A549 (cell line): ENCODE data around the gene CCL23. TPM values are rescaled to one million over a fixed set of nuclear protein-coding genes. Genes with fewer than 3 reads are reported as not detected.
A peak's percentile ranks its signal among the peaks of the same experiment; 100 is the strongest.

ENCODE experiments used
- ATAC-seq, 2 experiments: fragments of 200-7000 bp in 1 of 2; fragments of >200 bp in 1 of 2; cut with Nextera tagmentation in 1 of 2; cut with Tn5 transposase in 1 of 2; 3 replicates each; pipeline versions ENCODE4 v1.8.0 to v1.9.1; 2018 to 2020; ENCODE audit warnings: mild to moderate bottlenecking in 1 of 2, moderate library complexity in 1 of 2
- CTCF ChIA-PET: fragments of 300-600 bp; sonication (Branson Sonifier 250); formaldehyde crosslinking; extraction: SDS; loops from one replicate; lab custom pipeline; 2021; ENCODE audit warnings: antibody characterized with exemption, inconsistent platforms; lab: Yijun Ruan, JAX
- POLR2A ChIA-PET: fragments of 350-600 bp; formaldehyde crosslinking; extraction: SDS; loops from one replicate; lab custom pipeline; 2021; ENCODE audit warnings: antibody characterized with exemption, inconsistent platforms; lab: Yijun Ruan, JAX
- DNase-seq, 2 experiments: peaks; one replicate each; pipeline versions ENCODE4 v3.0.0 to v3.0.0-alpha.2; 2011 to 2016; ENCODE audit warnings: low read depth in 1 of 2, low spot score in 1 of 2
- FAIRE-seq: peaks from 2 replicates; lab custom pipeline; 2011; peaks lifted over from hg19 to GRCh38; lab: Jason Lieb, UNC
- H3K27ac ChIP-seq, 2 experiments: fragments of >200 bp; sonication (Bioruptor Twin); formaldehyde crosslinking; 3 replicates each; pipeline ENCODE4 v1.5.1; 2016 to 2017
- H3K4me1 ChIP-seq: fragments of >200 bp; sonication (Bioruptor Twin); formaldehyde crosslinking; 3 replicates; pipeline ENCODE4 v1.6.1; 2016
- H3K4me2 ChIP-seq: fragments of >200 bp; sonication (Bioruptor Twin); formaldehyde crosslinking; 3 replicates; pipeline ENCODE4 v1.6.1; 2016
- H3K4me3 ChIP-seq: fragments of >200 bp; sonication (Bioruptor Twin); formaldehyde crosslinking; 3 replicates; pipeline ENCODE4 v1.5.1; 2016
- H3K9me3 ChIP-seq: fragments of >200 bp; sonication (Bioruptor Twin); formaldehyde crosslinking; 3 replicates; pipeline ENCODE4 v1.6.1; 2016
- CBX2 ChIP-seq: fragments of 200-600 bp; sonication (generic); IDR thresholded peaks from 2 replicates; pipeline ENCODE4 v1.6.1; 2016; ENCODE audit warnings: low read depth, mild to moderate bottlenecking, borderline replicate concordance
- CEBPB ChIP-seq, 2 experiments: fragments of >200 bp in 1 of 2; sonication (Bioruptor Twin) in 1 of 2; formaldehyde crosslinking in 1 of 2; IDR thresholded peaks; 2 replicates each; pipeline ENCODE4 v1.6.1; 2012 to 2016
- CHD2 ChIP-seq: fragments of 150-350 bp; IDR thresholded peaks from 2 replicates; pipeline ENCODE4 v1.6.1; 2014; ENCODE audit warnings: low read length; ENCODE audit not compliant: partially characterized antibody
- CHD4 ChIP-seq: fragments of 200-600 bp; sonication (generic); IDR thresholded peaks from 2 replicates; pipeline ENCODE4 v1.6.1; 2016; ENCODE audit warnings: antibody characterized with exemption, mild to moderate bottlenecking, borderline replicate concordance
- ESRRA ChIP-seq: fragments of 150-350 bp; IDR thresholded peaks from 2 replicates; pipeline ENCODE4 v1.6.1; 2014; ENCODE audit warnings: mild to moderate bottlenecking, low read length, borderline replicate concordance
- HDAC2 ChIP-seq: fragments of 200-600 bp; sonication (generic); IDR thresholded peaks from 2 replicates; pipeline ENCODE4 v1.6.1; 2016
- HEYL ChIP-seq: fragments of 250-450 bp; sonication (Bioruptor Pico); IDR thresholded peaks from 2 replicates; pipeline ENCODE4 v1.8.0; 2021; ENCODE audit warnings: mild to moderate bottlenecking, moderate library complexity
- HOXA7 ChIP-seq: fragments of 250-450 bp; sonication (Bioruptor Pico); IDR thresholded peaks from 2 replicates; pipeline ENCODE4 v1.5.0; 2020; ENCODE audit warnings: mild to moderate bottlenecking, moderate library complexity
- JUNB ChIP-seq: fragments of >200 bp; sonication (Bioruptor Twin); formaldehyde crosslinking; IDR thresholded peaks from 2 replicates; pipeline ENCODE4 v1.6.1; 2016
- KDM1A ChIP-seq: fragments of 200-600 bp; sonication (generic); IDR thresholded peaks from 2 replicates; pipeline ENCODE4 v1.6.1; 2016; ENCODE audit warnings: low read depth, mild to moderate bottlenecking
- KDM5A ChIP-seq: fragments of 200-600 bp; sonication (generic); IDR thresholded peaks from 2 replicates; pipeline ENCODE4 v1.6.1; 2016; ENCODE audit warnings: antibody characterized with exemption, mild to moderate bottlenecking
- MAZ ChIP-seq: fragments of 150-350 bp; IDR thresholded peaks from 2 replicates; pipeline ENCODE4 v1.6.1; 2014; ENCODE audit warnings: antibody characterized with exemption, low read depth, low read length, borderline replicate concordance
- MYC ChIP-seq: IDR thresholded peaks from 2 replicates; pipeline ENCODE4 v1.6.1; 2012; ENCODE audit warnings: mild to moderate bottlenecking, inconsistent platforms, low read length, improper control_type of control experiment, borderline replicate concordance
- NFE2L2 ChIP-seq: fragments of 150-350 bp; conservative IDR thresholded peaks from 2 replicates; pipeline ENCODE4 v1.6.1; 2014; ENCODE audit warnings: low read length
- NPAS2 ChIP-seq: fragments of 250-450 bp; sonication (Bioruptor Pico); IDR thresholded peaks from 2 replicates; pipeline ENCODE4 v1.8.0; 2022; ENCODE audit warnings: mild to moderate bottlenecking, moderate library complexity, borderline replicate concordance
- NR3C1 ChIP-seq: fragments of >200 bp; sonication (Bioruptor Twin); formaldehyde crosslinking; IDR thresholded peaks from 3 replicates; pipeline ENCODE4 v1.6.1; 2017
- PHF8 ChIP-seq: fragments of 200-600 bp; sonication (generic); IDR thresholded peaks from 2 replicates; pipeline ENCODE4 v1.6.1; 2016; ENCODE audit warnings: low read depth, mild to moderate bottlenecking, antibody characterized with exemption, moderate library complexity, borderline replicate concordance
- POLR2A ChIP-seq: IDR thresholded peaks from 2 replicates; pipeline ENCODE4 v1.6.1; 2012; ENCODE audit warnings: mild to moderate bottlenecking, low read length
- RARB ChIP-seq: fragments of 250-450 bp; sonication (Bioruptor Pico); IDR thresholded peaks from 2 replicates; pipeline ENCODE4 v1.8.0; 2021; ENCODE audit warnings: mild to moderate bottlenecking, moderate library complexity
- RFX5 ChIP-seq: fragments of 450-650 bp; IDR thresholded peaks from 2 replicates; pipeline ENCODE4 v1.7.1; 2014; ENCODE audit warnings: antibody characterized with exemption, mild to moderate bottlenecking, moderate library complexity
- RNF2 ChIP-seq: fragments of 200-600 bp; sonication (generic); IDR thresholded peaks from 2 replicates; pipeline ENCODE4 v1.6.1; 2016; ENCODE audit warnings: low read depth, mild to moderate bottlenecking, antibody characterized with exemption, moderate library complexity, borderline replicate concordance
- ZC3H11A ChIP-seq: fragments of 450-650 bp; IDR thresholded peaks from 2 replicates; pipeline ENCODE4 v1.6.1; 2014; ENCODE audit warnings: antibody characterized with exemption, mild to moderate bottlenecking
- ZNF302 ChIP-seq: fragments of 250-450 bp; sonication (Bioruptor Pico); IDR thresholded peaks from 2 replicates; pipeline ENCODE4 v1.9.0; 2021; ENCODE audit warnings: inconsistent platforms, mild to moderate bottlenecking, moderate library complexity
- ZSCAN20 ChIP-seq: fragments of 250-450 bp; sonication (Bioruptor Pico); IDR thresholded peaks from 2 replicates; pipeline ENCODE4 v1.8.0; 2022; ENCODE audit warnings: mild to moderate bottlenecking, moderate library complexity
- WGBS: methylation state at CpG from one replicate; pipeline ENCODE4 v1.1.6; 2017; ENCODE audit errors: missing lambda C conversion rate; 5-methylcytosine and 5-hydroxymethylcytosine counted together
- polyA plus RNA-seq, 4 experiments: library from polyadenylated mRNA; depleted of rRNA in 3 of 4; stranded (reverse); fragments of >200 nt; fragmentation: RNase III in 1 of 4; extraction: RNeasy Plus Mini Kit Qiagen cat#74134 plus additional on column Dnase treatment in 1 of 4; gene quantifications; 2 replicates in 3 of 4; 3 replicates in 1 of 4; pipeline ENCODE4 v1.2.3, GENCODE V29; 2011 to 2017
- TF ChIP-seq, protein P1 (sequence below): fragments of >200 bp; sonication (Bioruptor Twin); formaldehyde crosslinking; IDR thresholded peaks from 3 replicates; pipeline ENCODE4 v1.5.1; 2016
- TF ChIP-seq, protein P2 (sequence below): fragments of 450-650 bp; IDR thresholded peaks from 2 replicates; pipeline ENCODE4 v1.6.1; 2014; ENCODE audit warnings: antibody characterized with exemption
- TF ChIP-seq, protein P3 (sequence below): IDR thresholded peaks from 2 replicates; pipeline ENCODE4 v1.6.1; 2012; ENCODE audit warnings: low read depth, borderline replicate concordance
- TF ChIP-seq, protein P4 (sequence below): IDR thresholded peaks from 2 replicates; pipeline ENCODE4 v1.6.1; 2012

Gene CCL23
- polyA plus RNA-seq, 2 of the 4 experiments (the other 2 are of a cell fraction): not detected

DNA sequence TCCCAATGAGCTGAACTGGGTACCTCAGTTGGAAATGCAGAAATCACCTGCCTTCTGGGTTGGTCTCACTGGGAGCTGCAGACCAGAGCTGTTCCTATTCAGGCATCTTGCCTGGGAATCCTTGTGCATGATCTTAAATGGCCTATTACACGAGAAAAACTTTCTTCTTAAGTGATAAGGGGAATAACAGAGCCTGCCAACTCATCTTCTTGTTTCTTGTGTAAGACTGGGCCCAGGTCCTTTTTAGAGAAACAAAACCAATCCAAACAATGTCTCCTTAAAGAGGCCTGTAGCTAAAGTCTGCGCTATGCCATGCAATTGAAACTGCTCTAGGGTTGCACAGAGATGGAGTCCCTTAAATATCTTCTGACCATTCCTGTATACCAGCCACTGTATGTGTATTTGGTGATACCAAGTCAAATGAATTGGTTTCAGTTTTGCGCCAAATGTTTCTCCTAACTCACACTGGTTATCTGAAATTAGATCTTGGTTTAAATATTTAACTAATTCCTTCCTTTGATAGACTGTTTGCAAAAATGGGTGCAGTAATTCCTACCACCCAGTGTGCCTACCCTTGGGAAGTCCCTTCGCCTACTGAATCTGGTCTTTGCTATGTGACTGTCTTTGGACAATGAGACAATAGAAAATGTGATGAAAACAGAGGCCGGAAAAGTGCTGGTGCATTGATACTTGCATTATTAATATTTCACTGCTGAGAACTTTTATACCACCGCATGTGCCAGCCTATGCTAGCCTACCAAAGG lies 6.5 kb upstream of the CCL23 start:
- ATAC-seq (no peak), FAIRE-seq (no peak), DNase-seq (no peak)
- TF ChIP-seq HOXA7 (CRISPR knock-in tag) (no peak), RFX5 (no peak), CHD2 (no peak), ZNF302 (no peak), KDM1A (no peak), NPAS2 (CRISPR knock-in tag) (no peak), ESRRA (no peak), NFE2L2 (no peak), ZC3H11A (no peak), NR3C1 (no peak), CBX2 (no peak), HDAC2 (no peak), MAZ (no peak), POLR2A (no peak), JUNB (no peak), ZSCAN20 (CRISPR knock-in tag) (no peak)
- TF ChIP-seq, protein P1, sequence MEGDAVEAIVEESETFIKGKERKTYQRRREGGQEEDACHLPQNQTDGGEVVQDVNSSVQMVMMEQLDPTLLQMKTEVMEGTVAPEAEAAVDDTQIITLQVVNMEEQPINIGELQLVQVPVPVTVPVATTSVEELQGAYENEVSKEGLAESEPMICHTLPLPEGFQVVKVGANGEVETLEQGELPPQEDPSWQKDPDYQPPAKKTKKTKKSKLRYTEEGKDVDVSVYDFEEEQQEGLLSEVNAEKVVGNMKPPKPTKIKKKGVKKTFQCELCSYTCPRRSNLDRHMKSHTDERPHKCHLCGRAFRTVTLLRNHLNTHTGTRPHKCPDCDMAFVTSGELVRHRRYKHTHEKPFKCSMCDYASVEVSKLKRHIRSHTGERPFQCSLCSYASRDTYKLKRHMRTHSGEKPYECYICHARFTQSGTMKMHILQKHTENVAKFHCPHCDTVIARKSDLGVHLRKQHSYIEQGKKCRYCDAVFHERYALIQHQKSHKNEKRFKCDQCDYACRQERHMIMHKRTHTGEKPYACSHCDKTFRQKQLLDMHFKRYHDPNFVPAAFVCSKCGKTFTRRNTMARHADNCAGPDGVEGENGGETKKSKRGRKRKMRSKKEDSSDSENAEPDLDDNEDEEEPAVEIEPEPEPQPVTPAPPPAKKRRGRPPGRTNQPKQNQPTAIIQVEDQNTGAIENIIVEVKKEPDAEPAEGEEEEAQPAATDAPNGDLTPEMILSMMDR: no peak
- TF ChIP-seq, protein P2, sequence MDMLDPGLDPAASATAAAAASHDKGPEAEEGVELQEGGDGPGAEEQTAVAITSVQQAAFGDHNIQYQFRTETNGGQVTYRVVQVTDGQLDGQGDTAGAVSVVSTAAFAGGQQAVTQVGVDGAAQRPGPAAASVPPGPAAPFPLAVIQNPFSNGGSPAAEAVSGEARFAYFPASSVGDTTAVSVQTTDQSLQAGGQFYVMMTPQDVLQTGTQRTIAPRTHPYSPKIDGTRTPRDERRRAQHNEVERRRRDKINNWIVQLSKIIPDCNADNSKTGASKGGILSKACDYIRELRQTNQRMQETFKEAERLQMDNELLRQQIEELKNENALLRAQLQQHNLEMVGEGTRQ: no peak
- H3K9me3 ChIP-seq: peaks cover 11% of the 10 kb centered on the region; the same call in 2 of the 3 replicates
- no peak overlapping the region for H3K4me3 ChIP-seq
- no peaks in the 10 kb centered on the region for H3K4me1 ChIP-seq
- ChIA-PET CTCF (no interaction called here), POLR2A (no interaction called here)
- WGBS: 49% methylated on average over 6 of the region's 6 CpGs
- H3K27ac ChIP-seq: no peak overlapping the region
- no peak overlapping the region for H3K4me2 ChIP-seq

DNA sequence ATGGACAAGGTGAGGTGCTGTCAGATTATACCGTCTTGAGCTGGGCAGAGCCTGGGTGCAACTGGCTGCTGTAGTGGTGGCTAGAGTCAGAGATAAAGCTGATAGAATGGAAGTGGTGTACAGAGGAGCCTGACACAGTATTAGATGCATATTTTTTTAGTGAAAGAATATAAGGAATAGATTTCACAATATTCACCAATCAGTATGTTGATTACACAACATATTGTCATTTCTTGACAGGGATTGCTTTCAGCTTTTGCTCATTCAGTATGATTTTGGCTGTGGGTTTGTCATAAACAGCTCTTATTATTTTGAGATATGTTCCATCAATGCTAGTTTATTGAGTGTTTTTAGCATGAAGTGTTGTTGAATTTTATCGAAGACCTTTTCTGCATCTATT lies 1.7 kb upstream of the CCL23 start:
- WGBS: 16% methylated on average over 2 of the region's 2 CpGs

More for the DNA sequence above, 1.7 kb upstream of the CCL23 start:
- H3K4me2 ChIP-seq: no peak overlapping the region
- H3K4me3 ChIP-seq: no peak overlapping the region
- peak in 1 of 2 experiments; percentile 39; a peak in 1 of 6 replicates for ATAC-seq
- H3K27ac ChIP-seq: no peak overlapping the region
- H3K9me3 ChIP-seq: peaks cover 11% of the 10 kb centered on the region; the same call in 2 of the 3 replicates
- no peak for DNase-seq
- CTCF ChIA-PET: interaction anchor here (1.1 to 2.6 kb wide), 4 partner anchors 9 to 129 kb away, joined by 3 to 9 read pairs (median 4); no protein-coding TSS in a partner anchor
- POLR2A ChIA-PET: interaction anchor here (0.7 kb wide), 1 partner anchor 26 kb away, joined by 3 read pairs; no protein-coding TSS in a partner anchor
- TF ChIP-seq HOXA7 (CRISPR knock-in tag): no peak
- TF ChIP-seq, protein P3, sequence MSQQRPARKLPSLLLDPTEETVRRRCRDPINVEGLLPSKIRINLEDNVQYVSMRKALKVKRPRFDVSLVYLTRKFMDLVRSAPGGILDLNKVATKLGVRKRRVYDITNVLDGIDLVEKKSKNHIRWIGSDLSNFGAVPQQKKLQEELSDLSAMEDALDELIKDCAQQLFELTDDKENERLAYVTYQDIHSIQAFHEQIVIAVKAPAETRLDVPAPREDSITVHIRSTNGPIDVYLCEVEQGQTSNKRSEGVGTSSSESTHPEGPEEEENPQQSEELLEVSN: no peak
- TF ChIP-seq CEBPB (IDR thresholded peaks at IDR 0.05): no peak
- TF ChIP-seq RNF2: no peak
- no peak for TF ChIP-seq CHD2
- TF ChIP-seq KDM5A: no peak
- TF ChIP-seq POLR2A: no peak
- no peak for TF ChIP-seq CHD4
- TF ChIP-seq RARB (CRISPR knock-in tag): no peak
- TF ChIP-seq, protein P4, sequence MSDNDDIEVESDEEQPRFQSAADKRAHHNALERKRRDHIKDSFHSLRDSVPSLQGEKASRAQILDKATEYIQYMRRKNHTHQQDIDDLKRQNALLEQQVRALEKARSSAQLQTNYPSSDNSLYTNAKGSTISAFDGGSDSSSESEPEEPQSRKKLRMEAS: no peak
- TF ChIP-seq NPAS2 (CRISPR knock-in tag): no peak
- no peak for TF ChIP-seq HEYL (CRISPR knock-in tag)
- no peak for TF ChIP-seq PHF8
- no peak for TF ChIP-seq MYC
- no peak for TF ChIP-seq ZNF302
- no peaks in the 10 kb centered on the region for H3K4me1 ChIP-seq
- FAIRE-seq: no peak
